Thoracic aorta endothelial cell (primary cell): Measurements from ENCODE around the gene OR2AE1. TPM values are rescaled to one million over a fixed set of nuclear protein-coding genes. Genes with fewer than 3 reads are reported as not detected.

ENCODE experiments used
- small RNA-seq: library from RNA; depleted of rRNA; stranded (forward); fragments of <200 nt; gene quantifications from one replicate; pipeline ENCODE3, GENCODE V24; 2012
- total RNA-seq: library from RNA; depleted of rRNA; stranded (reverse); fragments of >200 nt; gene quantifications from 2 replicates; pipeline ENCODE4 v1.2.3, GENCODE V29; 2012

Gene OR2AE1, protein sequence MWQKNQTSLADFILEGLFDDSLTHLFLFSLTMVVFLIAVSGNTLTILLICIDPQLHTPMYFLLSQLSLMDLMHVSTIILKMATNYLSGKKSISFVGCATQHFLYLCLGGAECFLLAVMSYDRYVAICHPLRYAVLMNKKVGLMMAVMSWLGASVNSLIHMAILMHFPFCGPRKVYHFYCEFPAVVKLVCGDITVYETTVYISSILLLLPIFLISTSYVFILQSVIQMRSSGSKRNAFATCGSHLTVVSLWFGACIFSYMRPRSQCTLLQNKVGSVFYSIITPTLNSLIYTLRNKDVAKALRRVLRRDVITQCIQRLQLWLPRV
- total RNA-seq: 0.22 and 0.53 TPM in 2 replicates

GRCh38 chr7:99876933-99877332, at the start of gene OR2AE1:
OR2AE1 (minus strand) TSS chr7:99877033; CDS start chr7:99877033, 0 bp downstream.

DNA sequence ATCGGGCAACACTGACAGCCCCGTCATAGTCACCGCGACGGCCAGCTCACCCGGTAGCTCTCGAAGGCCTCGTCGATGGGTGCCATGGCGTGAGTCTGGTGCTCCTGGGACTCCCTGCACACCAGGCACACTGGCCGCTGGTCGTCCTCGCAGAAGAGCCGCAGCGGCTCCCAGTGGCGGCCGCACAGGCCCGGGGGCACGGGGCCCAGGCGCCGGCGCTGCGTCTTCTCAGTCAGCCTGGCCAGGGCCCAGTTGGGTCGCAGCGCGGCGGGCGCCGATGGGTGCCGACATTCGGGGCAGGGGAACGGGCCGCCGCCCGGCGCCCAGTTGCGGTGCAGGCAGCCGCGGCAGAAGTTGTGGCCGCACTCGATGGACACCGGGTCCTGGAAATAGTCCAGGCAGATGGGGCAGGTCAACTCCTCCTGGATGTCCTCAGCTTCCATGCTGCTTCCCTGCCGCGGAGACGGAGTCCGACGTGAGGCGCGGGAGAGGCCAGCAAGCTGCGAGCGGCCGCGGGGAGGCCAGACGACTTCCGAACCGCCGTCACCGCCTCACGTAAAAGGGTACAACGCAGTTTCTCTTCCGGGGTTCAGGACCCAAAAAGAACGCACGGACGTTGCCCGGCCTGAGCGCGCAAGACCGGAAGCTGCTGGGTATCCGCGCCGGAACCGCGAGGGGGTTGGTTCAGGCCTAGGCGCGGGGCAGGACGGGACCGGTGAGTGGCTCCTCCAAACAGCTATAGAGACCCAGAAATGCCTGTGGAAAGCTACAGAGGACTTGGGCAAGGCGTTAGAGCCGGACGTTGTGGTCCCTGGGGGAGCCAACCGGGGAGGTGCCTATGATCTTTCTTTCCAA, 42.4 kb upstream of the OR2AE1 start, which contains the start of gene TRIM4:
TRIM4 (minus strand) TSS at position 572 of the 855 bp plus-strand sequence; CDS start at position 443, 129 bp downstream.

Small RNAs within 50 kb of the gene (small RNA-seq; reads per million reads assigned to genes)
- gene AC011904.1 (not detected), gene CYP3A52P (not detected)

Other genes starting within 250 kb of the OR2AE1 start
- not detected in 2 replicates for gene CYP3A5, start 197.0 kb downstream of the OR2AE1 start, total RNA-seq
- gene CYP3A7, start 141.8 kb downstream of the OR2AE1 start, total RNA-seq: 0.07 and 0.27 TPM in 2 replicates
- gene CYP3A4, start 92.8 kb downstream of the OR2AE1 start, total RNA-seq: not detected in 2 replicates
- not detected in 2 replicates for gene CYP3A43, start 49.0 kb downstream of the OR2AE1 start, total RNA-seq
- 22.5 and 28.4 TPM in 2 replicates for gene TRIM4, start 42.5 kb upstream of the OR2AE1 start, total RNA-seq
- 0.13 TPM in 1 of 2 replicates, not detected in the other for gene GJC3, start 52.6 kb upstream of the OR2AE1 start, total RNA-seq
- not detected in 2 replicates for gene AZGP1, start 99.0 kb upstream of the OR2AE1 start, total RNA-seq
- gene ZKSCAN1, start 138.6 kb upstream of the OR2AE1 start, total RNA-seq: 40.4 and 41.8 TPM in 2 replicates
- gene ZSCAN21, start 172.7 kb upstream of the OR2AE1 start, total RNA-seq: 6.6 and 6.8 TPM in 2 replicates
- 32.5 and 35.1 TPM in 2 replicates for gene ZNF3, start 204.7 kb upstream of the OR2AE1 start, total RNA-seq
- 103 and 116 TPM in 2 replicates for gene COPS6, start 211.9 kb upstream of the OR2AE1 start, total RNA-seq
- 121 and 175 TPM in 2 replicates for gene MCM7, start 224.4 kb upstream of the OR2AE1 start, total RNA-seq
- 14.5 and 18.9 TPM in 2 replicates for gene AP4M1, start 224.6 kb upstream of the OR2AE1 start, total RNA-seq
- 38.8 and 58.2 TPM in 2 replicates for gene TAF6, start 242.3 kb upstream of the OR2AE1 start, total RNA-seq
- gene CNPY4, start 242.6 kb upstream of the OR2AE1 start, total RNA-seq: 18.9 and 21.9 TPM in 2 replicates
- gene MBLAC1, start 249.9 kb upstream of the OR2AE1 start, total RNA-seq: 1.3 and 1.9 TPM in 2 replicates